ENCODE results near the gene FBLN2.
"Not testable (repeated sequence)": the region's sequence is repeated elsewhere in the genome, so short reads cannot be mapped to it uniquely, and the experiment has no call there.

Gene FBLN2

DNA sequence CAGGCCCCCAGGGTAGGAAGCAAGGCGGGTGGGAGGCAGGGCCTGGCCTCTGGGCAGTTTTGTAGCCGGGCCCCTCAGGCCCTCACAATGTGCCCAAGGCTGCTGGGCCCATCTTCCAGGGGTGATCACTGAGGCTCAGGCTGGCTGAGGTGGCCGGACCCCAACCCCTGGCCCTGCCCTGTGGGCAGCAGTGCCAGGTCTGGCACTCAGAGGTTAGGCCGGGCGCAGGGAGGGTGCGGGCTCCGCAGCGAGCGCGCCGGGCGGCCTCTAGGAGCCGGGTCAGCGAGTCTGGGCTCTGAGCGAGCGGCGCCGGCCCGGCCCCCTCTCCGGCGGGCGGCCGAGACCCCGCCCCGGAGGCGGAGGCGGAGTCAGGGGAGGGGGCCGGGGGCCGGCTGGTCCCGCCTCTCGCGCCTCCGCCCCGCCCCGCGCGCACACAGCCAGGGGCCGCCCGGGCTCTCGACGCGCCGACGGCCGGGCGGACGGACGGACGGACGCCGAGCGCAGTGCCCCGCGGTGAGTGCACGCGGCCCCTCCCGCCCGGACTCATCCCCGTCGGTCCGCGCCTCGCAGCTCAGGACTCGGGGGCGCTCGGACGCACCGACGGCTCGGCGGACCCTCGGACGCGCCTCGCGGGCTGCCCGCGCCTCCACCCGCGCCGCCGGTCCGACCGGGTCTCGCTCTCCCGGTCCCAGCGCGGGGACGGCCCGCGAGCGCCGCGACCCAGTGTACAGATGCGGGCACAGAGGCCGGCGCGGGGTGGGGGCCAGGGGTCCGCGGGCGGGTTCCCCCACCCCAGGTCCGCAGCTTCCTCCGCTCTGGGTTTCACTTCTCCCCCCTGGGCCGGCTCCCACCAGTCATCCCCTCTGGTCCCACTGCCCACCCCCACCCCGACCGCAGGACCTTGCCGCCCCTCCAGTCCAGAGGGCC lies at the start of gene FBLN2:
FBLN2 (plus strand) TSS at position 430 of the 927 bp plus-strand sequence. CDS start 21,231 bp downstream, outside the sequence.
- DNase-seq (ENCODE audit: low read depth), result peak; percentile 19

DNA sequence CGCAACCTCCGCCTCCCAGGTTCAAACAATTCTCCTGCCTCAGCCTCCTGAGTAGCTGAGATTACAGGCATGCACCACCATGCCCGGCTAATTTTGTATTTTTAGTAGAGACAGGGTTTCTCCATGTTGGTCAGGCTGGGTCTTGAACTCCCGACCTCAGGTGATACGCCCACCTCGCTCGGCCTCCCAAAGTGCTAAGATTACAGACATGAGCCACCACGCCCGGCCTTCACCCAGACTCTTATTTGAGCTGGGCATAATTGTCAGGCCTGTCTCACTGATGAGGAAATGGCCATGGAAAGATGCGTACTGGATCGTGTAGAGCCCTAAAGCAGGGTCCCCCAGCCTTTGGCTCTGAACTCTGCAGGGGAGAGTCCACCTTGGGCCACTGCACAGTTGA lies 49.7 kb upstream of the FBLN2 start:
- DNase-seq (ENCODE audit: low read depth), result not testable (repeated sequence)

- peak; percentile 8 for DNase-seq (ENCODE audit: low read depth)
Measured at GRCh38 chr3:13500133-13500885, 48.6 kb upstream of the FBLN2 start.

DNA sequence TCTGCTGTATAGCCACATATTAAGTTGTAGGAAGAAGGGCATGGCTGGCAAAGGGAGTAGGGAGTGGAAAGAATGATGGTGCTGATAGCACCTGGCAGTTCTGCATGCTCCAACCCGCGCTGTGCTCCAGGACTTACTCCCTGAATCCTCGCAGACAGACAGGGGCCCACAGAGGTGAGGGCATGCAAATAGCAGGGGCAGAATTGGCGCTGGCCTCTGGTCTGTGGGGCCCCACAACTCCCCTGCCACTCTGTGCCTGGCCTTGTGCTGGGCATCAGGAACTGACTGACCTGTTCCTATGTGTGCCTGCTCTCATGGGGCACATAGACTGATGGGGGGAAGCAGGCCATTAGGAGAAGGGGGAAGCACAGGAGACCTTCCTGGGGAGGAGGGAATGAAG lies 47.9 kb upstream of the FBLN2 start:
- DNase-seq (ENCODE audit: low read depth), result no peak

DNA sequence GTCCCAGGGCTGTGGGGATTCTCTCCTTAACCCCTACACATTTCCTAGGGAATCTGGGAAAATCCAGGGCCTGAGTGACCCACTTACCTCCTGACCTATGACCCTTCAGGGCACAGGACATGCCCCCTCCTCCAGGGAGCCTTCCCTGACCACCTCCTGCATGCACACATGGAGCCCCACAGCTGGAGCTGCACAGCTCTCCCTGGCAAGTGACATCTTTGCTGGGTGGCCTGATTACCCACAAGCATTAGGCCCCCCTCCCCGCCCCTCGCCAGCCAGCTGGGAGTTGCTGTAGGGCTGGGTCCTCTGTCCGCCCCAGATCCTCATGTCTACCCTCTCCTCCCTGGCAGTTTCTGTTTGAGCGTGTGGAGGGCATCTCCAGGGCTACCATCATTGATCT lies 47.4 kb upstream of the FBLN2 start:
- DNase-seq (ENCODE audit: low read depth), result no peak

DNA sequence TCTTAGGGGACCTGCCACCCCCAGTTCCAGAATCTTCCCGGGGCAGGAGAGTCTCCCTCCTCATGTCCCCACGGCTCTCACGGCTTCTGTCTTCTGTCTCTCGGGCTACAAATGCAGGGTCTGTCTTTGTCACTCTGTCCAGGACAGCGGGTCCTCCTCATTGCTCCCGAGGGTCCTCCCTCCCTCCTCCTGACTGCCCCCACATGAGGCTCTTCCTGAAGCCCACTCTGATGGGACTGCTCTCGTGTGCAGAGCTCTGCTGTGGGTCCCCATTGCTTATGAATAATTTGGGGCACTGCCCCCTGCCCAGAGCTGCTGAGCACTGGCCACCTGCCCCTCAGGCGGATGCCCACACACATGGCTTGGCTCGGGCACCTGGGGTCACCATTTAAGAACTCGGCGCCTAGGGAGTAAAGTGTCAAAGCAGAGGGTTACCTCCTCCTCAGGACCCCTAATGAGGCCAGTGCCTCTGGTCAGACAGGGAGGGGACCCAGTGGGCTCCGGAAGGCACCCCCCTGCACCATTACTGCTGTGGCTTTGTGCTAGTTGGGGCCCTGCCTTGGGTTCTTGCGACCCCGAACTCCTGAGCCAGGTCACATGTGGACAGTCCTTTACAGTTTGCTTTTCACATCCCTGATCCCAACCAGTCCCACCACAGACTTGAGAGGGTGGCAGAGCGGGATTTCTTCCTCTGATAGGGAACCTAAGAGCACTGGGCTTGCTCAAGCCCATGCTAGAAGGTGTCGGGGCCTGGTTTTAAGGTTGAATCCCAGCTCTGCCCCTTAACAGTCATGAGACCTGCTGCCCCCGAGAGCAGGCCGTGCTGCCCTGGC lies 46.8 kb upstream of the FBLN2 start:
- DNase-seq (ENCODE audit: low read depth), result no peak

GRCh38 chr3:13502791-13503060 lies 46.2 kb upstream of the FBLN2 start:
- no peak for DNase-seq (ENCODE audit: low read depth)

DNA sequence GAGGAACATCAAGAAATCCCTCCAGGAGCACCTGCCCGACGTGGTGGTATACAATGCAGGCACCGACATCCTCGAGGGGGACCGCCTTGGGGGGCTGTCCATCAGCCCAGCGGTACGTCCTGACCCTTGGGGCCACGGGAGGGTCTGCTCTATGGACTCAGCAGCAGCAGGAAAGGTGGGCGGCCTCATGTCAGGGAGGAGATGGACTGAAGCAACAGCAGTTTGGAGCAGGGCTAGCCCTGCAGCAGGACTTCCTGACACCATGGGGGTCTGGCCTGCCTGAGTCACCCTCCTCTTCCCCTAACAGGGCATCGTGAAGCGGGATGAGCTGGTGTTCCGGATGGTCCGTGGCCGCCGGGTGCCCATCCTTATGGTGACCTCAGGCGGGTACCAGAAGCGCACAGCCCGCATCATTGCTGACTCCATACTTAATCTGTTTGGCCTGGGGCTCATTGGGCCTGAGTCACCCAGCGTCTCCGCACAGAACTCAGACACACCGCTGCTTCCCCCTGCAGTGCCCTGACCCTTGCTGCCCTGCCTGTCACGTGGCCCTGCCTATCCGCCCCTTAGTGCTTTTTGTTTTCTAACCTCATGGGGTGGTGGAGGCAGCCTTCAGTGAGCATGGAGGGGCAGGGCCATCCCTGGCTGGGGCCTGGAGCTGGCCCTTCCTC lies 44.6 kb upstream of the FBLN2 start:
- no peak for DNase-seq (ENCODE audit: low read depth)

DNA sequence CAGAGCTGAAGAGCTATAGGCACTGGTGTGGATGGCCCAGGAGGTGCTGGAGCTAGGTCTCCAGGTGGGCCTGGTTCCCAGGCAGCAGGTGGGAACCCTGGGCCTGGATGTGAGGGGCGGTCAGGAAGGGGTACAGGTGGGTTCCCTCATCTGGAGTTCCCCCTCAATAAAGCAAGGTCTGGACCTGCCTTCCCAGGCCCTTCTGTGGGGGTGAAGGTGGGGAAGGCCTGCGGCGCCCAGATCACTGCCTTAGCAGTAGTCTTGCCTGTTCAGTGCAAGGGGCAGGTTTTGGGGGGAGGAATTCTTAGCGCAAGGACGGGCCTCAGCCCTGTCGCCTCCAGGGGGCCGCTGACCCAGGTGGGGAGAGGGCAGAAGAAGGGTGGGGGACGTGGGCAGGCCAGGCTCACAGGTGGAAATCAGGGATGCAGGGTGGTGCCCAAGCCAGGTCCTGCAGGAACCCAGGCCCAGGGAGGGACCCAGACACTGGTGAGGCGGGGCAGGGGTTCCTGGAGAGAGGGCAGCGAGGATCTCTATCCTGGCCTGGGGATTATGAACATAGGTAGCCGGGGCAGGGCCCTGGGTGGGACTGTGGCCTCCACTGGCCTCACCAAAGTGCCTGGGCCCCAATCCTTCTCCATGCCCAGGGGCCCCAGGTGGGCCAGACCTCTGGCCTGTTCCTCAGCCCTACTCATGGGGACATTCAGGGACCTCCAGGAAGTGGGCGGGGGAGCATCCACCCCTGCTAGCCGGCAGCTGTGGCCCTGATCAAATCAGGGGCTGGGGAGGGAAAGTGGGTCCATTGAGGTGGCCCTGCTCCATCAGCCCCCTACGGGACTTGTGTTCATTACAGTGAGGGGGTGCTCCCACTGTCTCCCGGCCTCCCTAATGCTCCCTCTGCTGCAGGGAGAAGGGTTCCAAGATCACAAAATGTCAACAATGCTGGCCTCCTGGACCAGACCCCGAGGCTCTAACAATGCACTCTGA lies 43.5 kb upstream of the FBLN2 start:
- no peak for DNase-seq (ENCODE audit: low read depth)

- no peak for DNase-seq (ENCODE audit: low read depth)
Measured at GRCh38 chr3:13506239-13506638, 42.7 kb upstream of the FBLN2 start.

- no peak for DNase-seq (ENCODE audit: low read depth)
Measured at GRCh38 chr3:13506680-13507079, 42.2 kb upstream of the FBLN2 start.

- DNase-seq (ENCODE audit: low read depth), result no peak
Measured at GRCh38 chr3:13507247-13507569, 41.7 kb upstream of the FBLN2 start.

DNA sequence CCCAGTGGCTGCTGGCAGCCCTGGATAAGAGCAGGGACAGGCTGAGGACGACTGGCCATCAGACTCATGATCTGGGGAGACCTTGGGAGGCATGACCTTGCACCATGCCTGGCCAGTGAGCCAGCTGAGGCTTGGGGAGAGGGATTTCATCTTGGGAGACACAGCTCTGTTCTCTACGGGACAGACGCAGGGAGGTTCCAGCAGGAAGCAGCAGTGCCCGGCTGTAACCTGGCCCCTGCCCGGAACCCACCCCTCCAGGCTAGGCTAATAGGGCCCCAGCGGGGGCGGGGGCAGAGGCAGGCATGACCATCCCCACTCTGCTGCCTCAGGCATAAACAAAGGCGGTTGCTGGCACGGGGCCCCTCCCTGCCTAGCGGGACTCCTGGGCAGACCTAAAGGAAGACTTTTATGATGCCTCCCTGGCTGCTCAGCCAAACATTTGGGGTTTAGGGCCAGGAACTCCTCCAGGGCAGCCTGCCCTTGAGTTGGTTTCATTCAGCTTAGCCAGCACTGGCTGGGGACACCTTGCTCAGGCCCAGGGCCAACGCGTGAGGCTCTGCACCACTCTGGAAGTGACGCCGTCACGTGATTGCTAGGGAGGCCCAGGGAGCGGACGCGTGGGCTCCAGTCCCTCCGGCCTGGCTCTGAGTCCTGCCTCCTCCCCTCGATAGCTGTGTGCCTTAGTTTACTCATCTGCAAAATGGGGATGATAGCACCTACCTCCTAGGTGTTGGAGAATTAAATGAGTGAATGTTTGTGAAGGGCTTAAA lies 41.2 kb upstream of the FBLN2 start:
- no peak for DNase-seq (ENCODE audit: low read depth)

GRCh38 chr3:13508496-13508895 lies 40.4 kb upstream of the FBLN2 start:
- DNase-seq (ENCODE audit: low read depth), result no peak

DNA sequence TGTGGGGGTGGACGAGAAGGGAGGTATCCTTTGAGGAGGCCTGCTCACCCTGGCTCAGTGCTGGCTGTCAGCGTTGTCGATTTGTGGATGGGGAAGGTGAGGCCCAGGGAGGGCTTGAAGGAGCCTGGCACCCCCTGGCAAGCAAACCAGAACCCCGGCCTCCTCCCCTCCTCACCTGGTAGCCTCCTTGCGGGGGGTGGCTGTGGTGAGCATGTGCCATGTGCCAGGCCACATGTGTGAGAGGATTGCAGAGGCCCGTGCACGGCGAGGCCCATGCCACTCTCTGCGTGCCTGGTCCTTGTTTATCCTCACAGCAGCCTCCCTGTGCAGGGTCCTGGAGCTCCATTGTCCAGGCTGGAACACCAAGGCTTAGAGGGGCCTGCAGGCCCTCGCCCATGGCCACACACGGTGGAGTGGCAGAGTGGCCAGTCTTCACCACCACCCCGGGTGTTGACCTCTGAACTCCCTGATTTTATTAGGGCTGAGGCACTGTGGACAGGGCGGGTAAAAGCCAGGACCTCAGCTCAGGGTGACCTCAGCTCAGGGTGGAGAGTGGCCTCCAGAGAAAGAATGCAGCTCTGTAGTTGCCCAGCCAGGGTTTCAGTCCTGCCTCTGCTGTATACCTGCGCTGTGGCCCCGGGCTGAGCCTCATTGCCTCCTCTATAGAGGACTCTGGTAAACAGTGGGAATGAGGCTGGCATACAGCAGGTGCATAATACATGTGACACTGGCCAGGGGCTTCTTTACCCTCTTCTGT lies 39.7 kb upstream of the FBLN2 start:
- no peak for DNase-seq (ENCODE audit: low read depth)

DNA sequence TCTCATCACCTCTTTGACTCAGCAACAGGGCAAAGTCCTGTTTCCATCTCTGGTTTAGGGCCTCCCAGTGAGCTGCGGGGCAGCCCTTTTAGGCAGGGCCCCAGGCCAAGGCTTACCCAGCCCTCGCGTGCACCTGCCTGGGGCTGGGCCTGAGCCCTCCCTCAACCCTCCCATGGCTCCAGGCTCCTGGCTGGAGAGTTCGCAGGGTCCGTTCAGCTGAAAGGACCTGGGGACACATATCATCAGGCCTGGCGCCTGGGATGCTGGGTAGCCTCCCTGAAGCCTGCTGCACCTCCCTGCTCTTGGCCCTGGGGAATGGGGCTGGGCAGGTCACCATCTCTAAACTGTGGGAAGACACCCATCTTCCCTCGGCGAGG lies 39.1 kb upstream of the FBLN2 start:
- no peak for DNase-seq (ENCODE audit: low read depth)

- DNase-seq (ENCODE audit: low read depth), result no peak
Measured at GRCh38 chr3:13512451-13512850, 36.5 kb upstream of the FBLN2 start.

DNA sequence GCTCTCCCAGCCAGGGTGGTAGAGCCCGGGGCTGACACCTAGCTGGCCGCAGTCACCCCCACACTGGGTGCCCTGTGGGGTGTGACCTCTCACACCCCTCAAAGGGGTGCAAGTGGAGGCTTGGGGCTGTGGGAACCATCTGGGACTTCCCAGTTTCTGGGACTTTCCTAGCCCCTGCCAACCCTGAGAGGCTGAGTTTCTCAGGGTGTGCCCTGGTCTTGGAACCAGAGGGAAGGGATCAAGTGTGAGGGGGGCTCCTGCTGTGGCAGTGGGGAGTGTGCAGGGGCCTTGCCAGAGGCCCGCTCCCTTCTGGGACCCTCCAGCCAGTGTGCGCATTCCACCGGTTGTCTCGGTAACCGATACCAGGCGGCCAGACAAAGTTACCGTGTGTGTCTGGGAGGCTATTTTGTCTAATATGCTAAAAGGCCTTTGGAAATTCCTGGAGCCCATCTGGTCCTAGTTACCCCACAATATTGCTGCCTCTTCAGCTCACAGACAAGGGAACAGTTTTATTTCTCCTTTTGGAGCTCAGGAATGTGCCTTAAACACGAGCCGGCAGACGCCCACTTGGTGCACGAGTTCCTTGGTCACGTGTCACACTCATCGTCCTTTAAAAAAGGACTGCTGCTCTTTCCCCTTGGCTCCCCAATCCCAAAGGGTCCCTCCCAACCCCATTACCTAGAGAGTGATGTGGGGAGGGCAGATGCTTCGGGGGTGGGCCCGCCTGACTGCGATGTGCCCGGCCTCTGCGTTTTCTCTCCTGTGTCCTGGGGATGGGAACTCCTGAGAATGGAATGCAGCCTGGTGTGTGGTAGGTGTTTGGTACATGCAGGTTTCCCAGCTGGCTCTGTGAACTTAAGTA lies 35.6 kb upstream of the FBLN2 start:
- no peak for DNase-seq (ENCODE audit: low read depth)
